ENCODE measurements around the gene ZNF560. TPM values are rescaled to one million over a fixed set of nuclear protein-coding genes. Genes with fewer than 3 reads are reported as not detected.
"Not testable (repeated sequence)": the region's sequence is repeated elsewhere in the genome, so short reads cannot be mapped to it uniquely, and the experiment has no call there.

The ZNF560 gene
- total RNA-seq: 1 to 10 TPM in 1 of 2 donors, not detected in 1; 5.9 TPM

DNA sequence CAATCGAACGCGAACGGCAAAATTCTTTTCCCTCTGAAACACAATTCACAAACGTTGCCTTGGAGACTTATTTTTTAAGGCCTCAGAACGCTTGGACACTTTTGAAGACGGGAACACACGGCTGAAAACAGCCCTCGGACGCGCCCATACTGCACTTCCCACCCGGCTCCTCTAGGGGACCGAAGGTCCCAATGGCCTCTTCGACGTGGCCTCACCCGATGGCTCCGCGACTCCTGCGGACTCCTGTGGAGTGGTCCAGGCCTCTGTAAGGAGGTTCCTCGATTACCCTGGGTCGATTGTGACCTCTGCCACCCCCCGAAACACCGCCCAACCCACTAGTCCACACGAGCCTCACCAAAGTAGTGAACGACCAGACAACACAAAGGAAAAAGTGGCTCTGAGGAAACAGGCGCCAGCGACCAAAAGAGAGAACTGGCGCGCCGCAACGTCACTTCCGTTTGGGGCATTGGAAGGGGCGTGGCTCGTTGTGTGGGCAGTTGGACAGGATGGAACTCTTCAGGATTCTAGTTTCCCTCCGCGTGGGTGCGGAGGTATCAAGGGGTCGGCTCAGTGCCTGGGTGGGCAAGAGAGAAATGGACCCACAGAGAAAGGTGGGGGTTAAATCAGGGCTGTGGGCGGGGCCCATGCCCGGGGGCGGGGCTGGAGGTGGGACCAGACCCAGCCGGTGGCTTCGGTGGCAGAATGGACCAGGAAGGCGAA, at the start of gene ZNF560:
Gene ZNF560 (minus strand): TSS at position 434 of the 720 bp plus-strand sequence. CDS start 23,303 bp downstream, outside the sequence.
- no peak within 1 kb of the TSS for H3K27ac ChIP-seq
- DNase-seq (ENCODE audit: low spot score): no peak
- intact Hi-C loops (cut with DNase I): no loop called here
- no peak for TF ChIP-seq POLR2AphosphoS5 (IDR thresholded peaks at IDR 0.05)
- TF ChIP-seq, protein P1, sequence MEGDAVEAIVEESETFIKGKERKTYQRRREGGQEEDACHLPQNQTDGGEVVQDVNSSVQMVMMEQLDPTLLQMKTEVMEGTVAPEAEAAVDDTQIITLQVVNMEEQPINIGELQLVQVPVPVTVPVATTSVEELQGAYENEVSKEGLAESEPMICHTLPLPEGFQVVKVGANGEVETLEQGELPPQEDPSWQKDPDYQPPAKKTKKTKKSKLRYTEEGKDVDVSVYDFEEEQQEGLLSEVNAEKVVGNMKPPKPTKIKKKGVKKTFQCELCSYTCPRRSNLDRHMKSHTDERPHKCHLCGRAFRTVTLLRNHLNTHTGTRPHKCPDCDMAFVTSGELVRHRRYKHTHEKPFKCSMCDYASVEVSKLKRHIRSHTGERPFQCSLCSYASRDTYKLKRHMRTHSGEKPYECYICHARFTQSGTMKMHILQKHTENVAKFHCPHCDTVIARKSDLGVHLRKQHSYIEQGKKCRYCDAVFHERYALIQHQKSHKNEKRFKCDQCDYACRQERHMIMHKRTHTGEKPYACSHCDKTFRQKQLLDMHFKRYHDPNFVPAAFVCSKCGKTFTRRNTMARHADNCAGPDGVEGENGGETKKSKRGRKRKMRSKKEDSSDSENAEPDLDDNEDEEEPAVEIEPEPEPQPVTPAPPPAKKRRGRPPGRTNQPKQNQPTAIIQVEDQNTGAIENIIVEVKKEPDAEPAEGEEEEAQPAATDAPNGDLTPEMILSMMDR (IDR thresholded peaks at IDR 0.05): no peak
- TF ChIP-seq POLR2A (IDR thresholded peaks at IDR 0.05): no peak
- 5% methylated on average over 44 of the region's 44 CpGs for WGBS
- no peak within 1 kb of the TSS for H3K4me3 ChIP-seq
- no peaks in the 10 kb centered on the region for H3K9me3 ChIP-seq
- H3K4me1 ChIP-seq (replicated peaks): no peaks in the 10 kb centered on the region
- no peaks in the 10 kb centered on the region for H3K27me3 ChIP-seq (replicated peaks; ENCODE audit: insufficient read depth)
- no peaks in the 10 kb centered on the region for H3K36me3 ChIP-seq

DNA sequence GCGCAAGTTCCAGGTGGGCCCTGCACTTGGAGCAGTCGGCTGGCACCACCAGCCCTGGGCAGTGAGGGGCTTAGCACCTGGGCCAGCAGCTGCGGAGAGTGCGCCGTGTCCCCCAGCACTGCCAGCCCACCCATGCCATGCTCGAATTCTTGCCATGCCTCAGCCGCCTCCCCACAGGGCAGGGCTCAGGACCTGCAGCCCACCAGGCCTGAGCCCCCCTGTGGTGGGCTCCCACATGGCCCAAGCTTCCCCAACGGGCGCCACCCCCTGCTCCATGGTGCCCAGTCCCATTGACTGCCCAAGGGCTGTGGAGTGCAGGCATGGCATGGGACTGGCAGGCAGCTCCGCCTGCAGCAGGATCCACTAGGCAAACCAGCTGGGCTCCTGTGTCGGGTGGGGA, 49.5 kb upstream of the ZNF560 start:
- Histone ChIP-seq H3K27ac (no peak overlapping the region), H3K36me3 (no peaks in the 10 kb centered on the region), H3K27me3 (replicated peaks; ENCODE audit: insufficient read depth) (no peaks in the 10 kb centered on the region), H3K4me3 (no peak overlapping the region), H3K4me1 (replicated peaks) (no peaks in the 10 kb centered on the region), H3K9me3 (no peaks in the 10 kb centered on the region)
- intact Hi-C loops (cut with DNase I): no loop called here
- 85% methylated on average over 8 of the region's 11 CpGs for WGBS
- TF ChIP-seq POLR2AphosphoS5 (IDR thresholded peaks at IDR 0.05): no peak
- TF ChIP-seq, protein P1 (IDR thresholded peaks at IDR 0.05): no peak
- TF ChIP-seq POLR2A (IDR thresholded peaks at IDR 0.05): no peak
- DNase-seq (ENCODE audit: low spot score): no peak

DNA sequence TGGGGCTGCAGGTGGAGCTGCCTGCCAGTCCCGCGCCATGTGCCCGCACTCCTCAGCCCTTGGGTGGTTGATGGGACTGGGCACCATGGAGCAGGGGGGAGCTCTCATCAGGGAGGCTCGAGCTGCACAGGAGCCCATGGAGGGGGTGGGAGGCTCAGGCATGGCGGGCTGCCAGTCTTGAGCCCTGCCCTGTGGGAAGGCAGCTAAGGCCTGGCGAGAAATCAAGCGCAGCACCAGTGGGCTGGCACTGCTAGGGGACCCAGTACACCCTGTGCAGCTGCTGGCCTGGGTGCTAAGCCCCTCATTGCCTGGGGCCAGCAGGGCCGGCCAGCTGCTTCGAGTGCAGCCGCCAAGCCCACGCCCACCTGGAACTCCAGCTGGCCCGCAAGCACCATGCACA, 42.9 kb upstream of the ZNF560 start:
- H3K36me3 ChIP-seq; H3K9me3 ChIP-seq; H3K4me3 ChIP-seq; H3K4me1 ChIP-seq (replicated peaks); DNase-seq (ENCODE audit: low spot score); H3K27me3 ChIP-seq (replicated peaks; ENCODE audit: insufficient read depth); intact Hi-C loops (cut with DNase I); H3K27ac ChIP-seq: not testable (repeated sequence)
- 93% methylated on average over 12 of the region's 12 CpGs for WGBS

DNA sequence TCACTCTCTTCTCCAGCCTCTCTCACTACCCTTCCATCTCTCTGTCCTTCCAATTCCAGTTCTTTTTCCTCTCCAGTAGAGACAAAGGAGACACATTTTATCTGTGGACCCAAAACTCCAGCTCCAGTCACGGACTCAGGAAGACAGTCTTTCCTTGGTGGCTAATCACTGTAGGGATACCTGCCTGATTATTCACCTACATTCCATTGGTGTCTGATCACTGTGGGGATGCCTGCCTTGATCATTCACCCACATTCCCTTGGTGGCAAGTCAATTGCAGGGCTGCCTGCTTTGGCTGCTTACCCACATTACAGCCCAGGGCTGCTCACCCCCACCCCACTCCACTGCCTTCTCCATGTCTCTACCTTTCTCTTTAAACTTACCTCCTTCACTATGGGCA, 41.5 kb upstream of the ZNF560 start:
- H3K4me3 ChIP-seq; H3K27me3 ChIP-seq (replicated peaks; ENCODE audit: insufficient read depth); H3K9me3 ChIP-seq; DNase-seq (ENCODE audit: low spot score); H3K4me1 ChIP-seq (replicated peaks); H3K27ac ChIP-seq: not testable (repeated sequence)
- intact Hi-C loops (cut with DNase I): loop anchor here (10.0 kb wide), 1 partner anchor 105 kb away; the partner anchor contains the start of gene ZNF266
- 100% methylated on average over 1 of the region's 1 CpG for WGBS
- peaks cover 0 to 11% of the 10 kb centered on the region in 2 donors for H3K36me3 ChIP-seq

DNA sequence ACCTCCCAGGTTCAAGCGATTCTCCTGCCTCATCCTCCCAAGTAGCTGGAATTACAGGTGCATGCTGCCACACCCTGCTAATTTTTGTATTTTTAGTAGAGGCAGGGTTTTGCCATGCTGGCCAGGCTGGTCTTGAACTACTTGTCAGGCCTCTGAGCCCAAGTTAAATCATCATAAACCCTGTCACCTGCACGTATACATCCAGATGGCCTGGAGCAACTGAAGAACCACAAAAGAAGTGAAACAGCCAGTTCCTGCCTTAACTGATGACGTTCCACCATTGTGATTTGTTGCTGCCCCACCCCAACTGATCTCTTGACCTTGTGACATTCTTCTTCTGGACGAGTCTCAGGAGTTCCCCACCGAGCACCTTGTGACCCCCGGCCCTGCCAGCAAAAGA, 40.8 kb upstream of the ZNF560 start:
- H3K27me3 ChIP-seq (replicated peaks; ENCODE audit: insufficient read depth); H3K4me1 ChIP-seq (replicated peaks); DNase-seq (ENCODE audit: low spot score); H3K9me3 ChIP-seq: not testable (repeated sequence)
- intact Hi-C loops (cut with DNase I): loop anchor here (10.0 kb wide), 1 partner anchor 104 kb away; the partner anchor contains the start of gene ZNF266
- Histone ChIP-seq H3K4me3 (peak overlapping the region in 1 of 2 donors; percentile 63), H3K27ac (peak overlapping the region; percentile 92 to 97), H3K36me3 (peaks cover 5 to 16% of the 10 kb centered on the region in 2 donors)
- 90% methylated on average over 6 of the region's 6 CpGs for WGBS

DNA sequence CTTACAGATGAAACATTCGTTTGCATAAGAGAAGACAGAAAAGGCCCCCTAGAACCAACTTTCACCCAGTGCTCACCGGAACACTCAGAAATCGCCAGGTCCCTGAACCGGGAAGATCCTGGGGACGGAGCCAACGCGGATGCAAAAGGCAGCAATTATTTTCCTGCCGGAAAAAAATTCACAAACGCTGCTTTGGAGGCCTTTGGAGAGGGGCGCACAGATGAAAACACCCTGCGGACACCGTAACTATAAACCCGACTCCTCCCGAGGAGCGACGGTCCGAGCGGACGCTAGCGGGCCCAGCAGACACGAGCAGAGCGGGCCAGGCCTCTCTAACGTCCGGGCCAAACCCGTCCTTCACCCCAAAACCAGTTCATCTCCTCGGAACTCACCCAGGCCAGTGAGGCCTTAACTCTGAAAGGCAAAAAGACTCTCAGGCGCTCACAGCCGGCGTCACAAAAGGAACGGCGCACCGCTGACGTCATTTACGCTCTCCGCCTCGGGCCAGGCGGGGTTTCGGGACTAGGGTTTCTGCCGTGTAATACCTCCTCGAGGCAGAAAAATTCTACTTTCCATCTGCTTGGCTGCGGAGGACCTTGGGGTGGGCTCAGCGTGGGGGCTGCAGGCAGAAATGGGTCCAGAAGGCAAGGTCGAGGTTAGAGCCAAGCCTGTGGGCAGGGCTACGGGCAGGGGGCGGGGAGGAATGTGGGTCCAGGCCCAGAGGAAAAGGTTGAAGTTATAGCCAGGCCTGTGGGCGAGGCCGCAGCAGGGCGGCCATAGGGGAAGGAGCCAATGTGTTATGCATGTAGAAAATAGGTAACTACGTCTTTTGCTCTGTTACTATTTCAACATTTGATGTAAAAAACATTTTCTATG, 40.0 kb upstream of the ZNF560 start, which contains the start of gene ZNF426:
Gene ZNF426 (minus strand): TSS at position 463 of the 876 bp plus-strand sequence. CDS start 2,413 bp downstream, outside the sequence.
- peak; percentile 73 for DNase-seq (ENCODE audit: low spot score)
- no peaks in the 10 kb centered on the region for H3K9me3 ChIP-seq
- H3K4me3 ChIP-seq: peak within 1 kb of the TSS; percentile 50 to 63
- 1% methylated on average over 49 of the region's 49 CpGs for WGBS
- TF ChIP-seq POLR2AphosphoS5 (IDR thresholded peaks at IDR 0.05): peak; percentile 84
- peak; percentile 23 for TF ChIP-seq POLR2A (IDR thresholded peaks at IDR 0.05)
- TF ChIP-seq, protein P1 (IDR thresholded peaks at IDR 0.05): no peak
- no peaks in the 10 kb centered on the region for H3K27me3 ChIP-seq (replicated peaks; ENCODE audit: insufficient read depth)
- H3K4me1 ChIP-seq (replicated peaks): no peaks in the 10 kb centered on the region
- intact Hi-C loops (cut with DNase I): loop anchor here (10.0 kb wide), 1 partner anchor 104 kb away; the partner anchor contains the start of gene ZNF266
- peak within 1 kb of the TSS; percentile 92 to 97 for H3K27ac ChIP-seq
- H3K36me3 ChIP-seq: peaks cover 12 to 24% of the 10 kb centered on the region in 2 donors

All from prostate gland (tissue), 2 donors.